ENCODE measurements around the gene DCLK3. TPM values are rescaled to one million over a fixed set of nuclear protein-coding genes. Genes with fewer than 3 reads are reported as not detected.

Gene DCLK3
- total RNA-seq, 1 experiment from 2014 or later: 0.55 TPM

GRCh38 chr3:36761779-36762178, 2.6 kb downstream of the DCLK3 start (continued):
- TF ChIP-seq ZNF532 (CRISPR knock-in tag; IDR thresholded peaks at IDR 0.05; ENCODE audit: borderline replicate concordance) (no peak), ZNF512 (CRISPR knock-in tag; IDR thresholded peaks at IDR 0.05; ENCODE audit: borderline replicate concordance) (no peak), EMX1 (CRISPR knock-in tag; IDR thresholded peaks at IDR 0.05) (no peak), SMAD3 (CRISPR knock-in tag; IDR thresholded peaks at IDR 0.05; ENCODE audit: borderline replicate concordance) (no peak)

- Mint-ChIP-seq H3K4me3 (no peak overlapping the region), H3K27ac (no peak overlapping the region), H3K9me3 (no peaks in the 10 kb centered on the region), H3K27me3 (ENCODE audit: low read depth) (no peaks in the 10 kb centered on the region), H3K4me1 (peaks cover 13% of the 10 kb centered on the region), H3K36me3 (no peaks in the 10 kb centered on the region)
- CTCF ChIA-PET: no interaction called here
- no peak for DNase-seq (ENCODE audit: low spot score)
- POLR2A ChIA-PET: no interaction called here
- peak; percentile 20; the same call in 1 of the 2 replicates for ATAC-seq
- no peak for TF ChIP-seq ZBTB43 (CRISPR knock-in tag; IDR thresholded peaks at IDR 0.05)
- no peak for TF ChIP-seq PRRX2 (CRISPR knock-in tag; IDR thresholded peaks at IDR 0.05)
- no peak for TF ChIP-seq E2F1 (CRISPR knock-in tag; IDR thresholded peaks at IDR 0.05)
These were observed 8.1 kb downstream of the DCLK3 start for GRCh38 chr3:36756269-36756668.

- peaks cover 4% of the 10 kb centered on the region; the same call in 1 of the 2 replicates for H3K9me3 Mint-ChIP-seq
- ChIA-PET CTCF (interaction anchor here (1.2 kb wide), 1 partner anchor 36 kb away, joined by 3 read pairs; no protein-coding TSS in a partner anchor), POLR2A (no interaction called here)
- no peak overlapping the region for H3K4me3 Mint-ChIP-seq
- DNase-seq (ENCODE audit: low spot score) (no peak), ATAC-seq (no peak)
- no peak overlapping the region for H3K27ac Mint-ChIP-seq
- peaks cover 15% of the 10 kb centered on the region for H3K4me1 Mint-ChIP-seq
- no peaks in the 10 kb centered on the region; the same call in 1 of the 2 replicates for H3K27me3 Mint-ChIP-seq (ENCODE audit: low read depth)
- TF ChIP-seq RORB (CRISPR knock-in tag; IDR thresholded peaks at IDR 0.05) (no peak), PRDM15 (CRISPR knock-in tag; IDR thresholded peaks at IDR 0.05) (no peak), MYBL2 (CRISPR knock-in tag; IDR thresholded peaks at IDR 0.05) (no peak), GTF2I (CRISPR knock-in tag; conservative IDR thresholded peaks at IDR 0.05) (no peak)
- no peaks in the 10 kb centered on the region for H3K36me3 Mint-ChIP-seq
These were observed 13.0 kb downstream of the DCLK3 start for GRCh38 chr3:36751326-36751725.

All from WTC11 (cell line).